Activated CD8-positive, alpha-beta memory T cell treated with anti-CD3 and anti-CD28 coated beads, Interleukin-2, amount 10 ng/mL, durations not matched to agents 7 days and 5 days (primary cell): ENCODE measurements around the gene CYP19A1. TPM values are rescaled to one million over a fixed set of nuclear protein-coding genes. Genes with fewer than 3 reads are reported as not detected.
A peak's percentile ranks its signal among the peaks of the same experiment; 100 is the strongest.

Experiments used
- ATAC-seq: fragments of 150-1000 bp; cut with Tn5 transposase; one replicate; pipeline ENCODE4 v1.10.0; 2021; ENCODE audit warnings: moderate library complexity
- CTCF ChIA-PET: fragments of 350-600 bp; sonication (Branson Sonifier 250); formaldehyde crosslinking; loops from one replicate; lab custom pipeline; 2021; ENCODE audit warnings: antibody characterized with exemption; lab: Charles Lee
- DNase-seq: peaks from one replicate; pipeline ENCODE4 v3.0.0-alpha.2; 2020
- H3K27ac Mint-ChIP-seq: one replicate; pipeline ENCODE4 v1.8.0; 2021; ENCODE audit warnings: mild to moderate bottlenecking, mixed read lengths
- H3K27me3 Mint-ChIP-seq: one replicate; pipeline ENCODE4 v1.8.0; 2021; ENCODE audit warnings: mixed read lengths
- H3K36me3 Mint-ChIP-seq: one replicate; pipeline ENCODE4 v1.8.0; 2021; ENCODE audit warnings: mild to moderate bottlenecking, mixed read lengths
- H3K4me1 Mint-ChIP-seq: one replicate; pipeline ENCODE4 v1.8.0; 2021; ENCODE audit warnings: mixed read lengths
- H3K4me3 Mint-ChIP-seq: one replicate; pipeline ENCODE4 v1.8.0; 2021; ENCODE audit warnings: mild to moderate bottlenecking, moderate library complexity, mixed read lengths
- H3K9me3 Mint-ChIP-seq: one replicate; pipeline ENCODE4 v1.8.0; 2022; ENCODE audit warnings: low read depth, mixed read lengths
- total RNA-seq, 2 experiments: library from RNA; stranded (reverse); gene quantifications; one replicate each; pipeline ENCODE4 v1.2.3, GENCODE V29; 2021

The CYP19A1 gene
- total RNA-seq, 2 experiments from 2014 or later, result 1.0 TPM; not detected in 1

DNA sequence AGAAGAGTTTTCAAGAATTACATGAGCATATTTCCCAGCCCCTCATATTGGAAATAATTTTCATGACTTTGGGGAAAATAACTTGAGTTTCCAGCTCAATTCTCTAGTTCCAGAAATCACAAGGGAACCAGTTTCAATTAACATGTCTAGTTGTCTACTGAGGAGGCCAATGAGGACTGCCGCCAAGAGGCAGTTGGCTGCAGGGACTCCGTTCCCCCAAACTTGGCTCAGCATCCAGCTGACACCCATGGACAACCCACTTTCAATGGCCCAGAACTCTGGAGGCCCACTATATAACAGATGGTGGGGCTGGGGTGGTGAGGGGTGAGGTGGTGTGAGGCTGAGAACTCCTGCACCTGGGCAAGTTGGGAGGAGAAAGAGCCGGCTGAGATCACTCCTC is 157.2 kb downstream of the CYP19A1 start:
- H3K9me3 Mint-ChIP-seq, result peaks cover 2% of the 10 kb centered on the region
- H3K4me3 Mint-ChIP-seq, result no peak overlapping the region
- H3K27me3 Mint-ChIP-seq, result peaks cover 27% of the 10 kb centered on the region
- no peak for ATAC-seq
- H3K4me1 Mint-ChIP-seq, result no peaks in the 10 kb centered on the region
- no peak overlapping the region for H3K27ac Mint-ChIP-seq
- no peak for DNase-seq
- no peaks in the 10 kb centered on the region for H3K36me3 Mint-ChIP-seq
- CTCF ChIA-PET, result interaction anchor here (0.6 to 3.7 kb wide), 3 partner anchors 7 to 18 kb away, joined by 3 to 17 read pairs (median 4); no protein-coding TSS in a partner anchor

DNA sequence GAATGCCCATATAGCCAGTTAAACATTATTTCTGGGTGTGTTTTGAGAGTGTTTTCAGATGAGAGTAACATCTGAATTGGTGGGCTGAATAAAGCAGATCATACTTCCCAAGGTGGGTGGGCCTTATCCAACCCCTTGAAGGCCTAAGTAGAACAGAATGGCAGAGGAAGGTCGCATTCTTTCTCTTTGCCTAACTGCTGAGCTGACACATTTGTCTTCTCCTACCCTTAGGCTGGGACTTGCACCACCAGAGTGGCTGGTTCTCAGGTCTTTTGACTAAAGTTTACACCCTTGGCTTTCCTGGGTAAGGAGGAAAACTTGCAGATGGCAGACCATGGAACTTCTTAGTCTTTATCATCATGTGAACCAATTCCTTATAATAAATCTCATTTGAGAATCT is 157.9 kb downstream of the CYP19A1 start:
- Mint-ChIP-seq H3K4me1 (no peaks in the 10 kb centered on the region), H3K9me3 (peaks cover 2% of the 10 kb centered on the region), H3K4me3 (no peak overlapping the region), H3K36me3 (no peaks in the 10 kb centered on the region), H3K27ac (no peak overlapping the region), H3K27me3 (peaks cover 22% of the 10 kb centered on the region)
- DNase-seq (no peak), ATAC-seq (no peak)
- CTCF ChIA-PET, result interaction anchor here (0.6 kb wide), 1 partner anchor 8 kb away, joined by 3 read pairs; no protein-coding TSS in a partner anchor

DNA sequence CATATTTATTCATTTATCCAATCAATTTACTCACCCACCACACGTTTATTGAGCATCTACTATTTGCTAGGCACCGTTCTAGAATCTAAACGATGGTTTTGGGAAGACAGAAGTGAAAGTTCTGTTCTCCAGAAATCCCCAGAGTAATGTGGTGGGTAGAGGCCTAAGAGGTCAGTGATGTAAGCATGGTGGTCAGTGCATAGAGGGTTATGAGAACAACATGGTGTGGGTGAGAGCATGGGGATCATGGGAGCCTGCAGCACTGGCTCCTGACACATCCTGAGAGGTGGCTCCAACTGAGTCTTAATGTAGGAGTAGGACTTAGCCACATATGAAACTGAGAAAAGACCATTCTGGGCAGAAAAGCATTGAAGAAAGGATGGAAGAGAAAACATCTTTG is 158.4 kb downstream of the CYP19A1 start:
- DNase-seq (no peak), ATAC-seq (no peak)
- Mint-ChIP-seq H3K9me3 (peaks cover 2% of the 10 kb centered on the region), H3K36me3 (no peaks in the 10 kb centered on the region), H3K27ac (no peak overlapping the region), H3K27me3 (peaks cover 18% of the 10 kb centered on the region), H3K4me1 (no peaks in the 10 kb centered on the region), H3K4me3 (no peak overlapping the region)
- CTCF ChIA-PET, result no interaction called here

DNA sequence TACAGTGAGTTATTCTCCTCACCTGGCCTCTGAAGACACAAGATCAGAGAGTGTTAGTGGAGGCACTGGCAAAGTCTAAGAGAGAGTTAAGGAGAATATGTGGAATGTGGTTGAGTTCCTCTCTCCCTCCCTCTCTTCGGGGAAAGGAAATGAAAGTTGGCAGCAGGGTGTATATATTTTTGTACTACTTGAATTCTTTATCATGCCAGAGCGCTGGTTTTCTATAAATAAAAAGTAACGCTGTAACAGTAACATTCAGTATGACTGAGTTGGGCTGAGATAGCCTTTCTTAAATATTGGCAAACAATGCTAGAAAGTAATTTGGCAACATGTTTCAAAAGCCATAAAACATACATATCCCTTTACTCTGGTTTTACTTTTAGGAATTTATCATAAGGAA is 166.2 kb downstream of the CYP19A1 start:
- no peaks in the 10 kb centered on the region for H3K9me3 Mint-ChIP-seq

DNA sequence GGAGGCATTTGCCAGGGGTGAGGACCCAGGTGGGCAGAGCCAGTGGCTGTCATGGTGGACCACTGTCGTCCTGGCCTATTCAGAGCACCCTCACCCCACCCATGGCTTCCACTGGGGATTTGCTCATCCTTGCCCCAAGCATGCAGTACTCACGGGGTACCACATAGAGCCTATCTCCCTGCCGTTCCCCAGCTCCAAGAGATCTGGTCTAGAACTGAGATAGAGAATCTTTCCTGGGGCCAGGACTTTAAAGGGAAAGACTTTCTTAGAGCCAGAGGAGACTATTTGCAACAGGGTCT is 166.8 kb downstream of the CYP19A1 start:
- CTCF ChIA-PET, result interaction anchor here (1.3 to 1.5 kb wide), 2 partner anchors 8 to 21 kb away, joined by 4 to 5 read pairs; no protein-coding TSS in a partner anchor
- no peaks in the 10 kb centered on the region for H3K36me3 Mint-ChIP-seq
- no peak for ATAC-seq

More for the DNA sequence above, 166.2 kb downstream of the CYP19A1 start:
- Mint-ChIP-seq H3K36me3 (no peaks in the 10 kb centered on the region), H3K4me1 (no peaks in the 10 kb centered on the region), H3K27ac (no peak overlapping the region), H3K4me3 (no peak overlapping the region), H3K27me3 (peaks cover 32% of the 10 kb centered on the region)
- DNase-seq (no peak), ATAC-seq (no peak)
- CTCF ChIA-PET, result interaction anchor here (1.3 to 1.5 kb wide), 2 partner anchors 9 to 21 kb away, joined by 4 to 5 read pairs; no protein-coding TSS in a partner anchor

DNA sequence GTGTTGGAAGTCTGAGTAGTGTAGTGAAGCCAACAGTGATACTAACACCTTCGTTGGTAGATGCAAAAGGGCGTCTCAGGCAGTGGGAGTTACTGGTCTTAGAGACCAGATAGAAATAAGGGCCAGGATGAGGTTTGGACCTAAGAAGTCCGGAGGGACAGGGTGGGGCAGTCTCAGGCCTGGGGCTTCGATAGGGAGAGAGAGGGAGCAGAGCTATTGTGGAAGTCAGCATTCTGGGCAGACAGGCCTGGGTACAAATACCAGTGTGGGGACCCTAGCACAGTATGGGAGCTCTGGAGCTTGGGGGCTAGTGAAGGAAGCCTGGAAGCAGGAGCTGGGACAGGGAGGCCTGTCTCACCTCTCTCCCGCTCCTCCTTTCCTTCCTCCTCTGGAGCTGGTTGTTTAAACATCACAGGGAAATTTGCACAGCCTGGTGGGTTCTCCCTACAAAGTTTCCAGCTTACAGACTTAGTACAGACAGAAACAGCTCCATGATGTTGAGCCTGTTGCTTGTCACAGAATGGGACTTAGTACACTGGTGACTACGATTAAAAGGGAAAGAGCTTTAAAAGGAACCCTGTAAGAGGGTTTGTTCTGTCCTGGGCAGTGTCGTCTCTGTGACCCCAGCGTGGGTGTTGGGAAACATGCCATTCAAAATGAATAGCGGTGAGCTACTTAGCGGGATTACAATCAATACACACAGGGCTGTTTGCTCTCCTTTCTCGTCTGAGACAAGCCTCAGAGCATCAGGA is 167.3 kb downstream of the CYP19A1 start:
- Mint-ChIP-seq H3K36me3 (no peaks in the 10 kb centered on the region), H3K9me3 (no peaks in the 10 kb centered on the region), H3K27me3 (peaks cover 38% of the 10 kb centered on the region), H3K4me1 (no peaks in the 10 kb centered on the region), H3K27ac (no peak overlapping the region), H3K4me3 (no peak overlapping the region)
- no peak for DNase-seq
- CTCF ChIA-PET, result interaction anchor here (1.3 to 1.5 kb wide), 2 partner anchors 8 to 22 kb away, joined by 4 to 5 read pairs; no protein-coding TSS in a partner anchor
- no peak for ATAC-seq

More for the DNA sequence above, 166.8 kb downstream of the CYP19A1 start:
- Mint-ChIP-seq H3K4me1 (no peaks in the 10 kb centered on the region), H3K9me3 (no peaks in the 10 kb centered on the region), H3K27me3 (peaks cover 36% of the 10 kb centered on the region), H3K4me3 (no peak overlapping the region), H3K27ac (no peak overlapping the region)
- no peak for DNase-seq

DNA sequence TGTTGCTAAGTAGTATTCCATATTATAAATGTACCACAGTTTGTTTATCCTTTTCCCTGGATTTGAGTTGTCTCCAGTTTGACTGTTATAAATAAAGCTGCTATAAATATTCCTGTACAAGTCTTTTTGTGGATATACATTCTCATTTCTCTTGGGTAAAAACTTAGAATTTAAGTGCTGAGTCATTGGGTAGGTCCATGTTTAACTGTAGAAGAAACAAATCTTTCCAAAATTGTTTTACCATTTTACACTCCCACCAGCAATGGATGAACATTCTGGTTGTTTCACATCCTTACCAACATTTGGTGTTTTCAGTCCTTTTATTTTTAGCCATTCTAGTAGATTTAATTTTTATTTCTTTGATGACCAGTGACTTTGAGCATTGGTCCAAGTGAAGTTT is 169.7 kb downstream of the CYP19A1 start:
- H3K4me1 Mint-ChIP-seq, result no peaks in the 10 kb centered on the region
- DNase-seq (no peak), ATAC-seq (no peak)
- H3K36me3 Mint-ChIP-seq, result no peaks in the 10 kb centered on the region
- no peak overlapping the region for H3K4me3 Mint-ChIP-seq
- H3K9me3 Mint-ChIP-seq, result no peaks in the 10 kb centered on the region
- H3K27me3 Mint-ChIP-seq, result peaks cover 50% of the 10 kb centered on the region
- CTCF ChIA-PET, result no interaction called here
- no peak overlapping the region for H3K27ac Mint-ChIP-seq

DNA sequence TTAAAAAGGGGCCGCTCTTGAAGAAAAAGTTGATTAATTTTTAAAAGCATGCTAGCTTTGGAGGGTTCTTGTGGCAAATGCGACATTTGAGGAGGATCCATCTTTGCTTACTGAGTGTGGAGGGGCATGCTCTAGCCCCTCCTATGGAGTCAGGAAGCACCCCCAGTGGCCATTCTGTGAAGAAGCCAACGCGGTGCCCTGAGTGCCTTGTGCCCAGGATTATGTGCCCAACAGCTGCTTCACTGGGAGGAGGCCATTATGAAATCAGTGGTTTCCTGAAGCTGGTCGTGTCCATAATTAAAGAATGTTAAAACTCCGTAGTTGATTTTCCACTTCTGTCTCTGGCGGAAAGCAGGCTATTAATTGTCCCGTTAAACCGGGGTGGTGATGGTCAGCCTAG is 174.6 kb downstream of the CYP19A1 start:
- Mint-ChIP-seq H3K36me3 (no peaks in the 10 kb centered on the region), H3K9me3 (no peaks in the 10 kb centered on the region), H3K27ac (no peak overlapping the region), H3K4me3 (no peak overlapping the region), H3K4me1 (peaks cover 3% of the 10 kb centered on the region), H3K27me3 (peaks cover 50% of the 10 kb centered on the region)
- ATAC-seq (no peak), DNase-seq (no peak)
- CTCF ChIA-PET, result interaction anchor here (0.8 to 3.2 kb wide), 20 partner anchors 8 to 238 kb away, joined by 3 to 34 read pairs (median 4); no protein-coding TSS in a partner anchor

DNA sequence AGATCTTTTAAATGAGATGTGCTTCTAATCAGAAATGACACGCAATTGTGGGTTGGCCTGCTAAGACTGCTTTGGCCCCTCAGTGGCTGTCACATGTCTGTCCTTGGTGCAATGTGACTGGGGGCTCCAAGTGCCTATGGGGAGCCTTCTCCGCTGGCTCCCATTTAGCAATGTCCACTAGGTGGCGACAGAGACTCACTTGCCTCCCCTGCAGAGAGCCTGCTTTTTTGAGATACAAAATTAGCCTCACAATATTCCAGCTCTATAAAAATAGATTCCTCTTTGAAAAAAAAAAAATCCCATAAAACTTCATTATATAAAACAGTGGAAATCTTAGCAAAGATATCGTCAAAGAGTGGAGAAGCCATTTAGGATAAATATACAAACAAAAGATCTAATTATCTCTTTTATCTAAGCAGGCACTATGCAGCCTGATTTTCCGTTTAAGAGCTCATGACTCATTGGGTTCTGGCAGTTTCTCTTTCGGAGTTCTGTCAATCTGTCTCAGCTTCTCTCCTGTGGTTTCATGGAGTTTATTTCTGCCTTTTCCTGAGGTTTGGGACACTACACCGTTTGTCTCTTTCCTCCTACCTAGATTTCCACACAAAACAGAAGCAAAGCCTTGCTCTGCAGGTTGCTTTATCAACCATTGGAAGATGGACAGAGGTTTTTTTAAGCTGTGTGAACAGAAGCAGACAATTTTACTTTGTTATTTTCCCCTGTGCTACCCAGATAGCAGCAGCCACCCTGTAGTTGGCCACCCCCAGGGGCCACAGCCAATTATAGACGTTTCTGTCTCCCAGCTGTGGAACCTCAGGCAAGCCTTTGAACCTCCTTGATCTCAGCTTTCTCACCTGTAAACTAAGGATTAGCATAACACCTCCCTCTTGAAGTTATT is 175.3 kb downstream of the CYP19A1 start:
- Mint-ChIP-seq H3K9me3 (no peaks in the 10 kb centered on the region), H3K36me3 (no peaks in the 10 kb centered on the region), H3K27ac (no peak overlapping the region), H3K4me3 (no peak overlapping the region), H3K4me1 (peaks cover 3% of the 10 kb centered on the region), H3K27me3 (peaks cover 43% of the 10 kb centered on the region)
- peak; percentile 78 for DNase-seq
- ATAC-seq, result peak; percentile 93
- CTCF ChIA-PET, result interaction anchor here (0.7 to 3.2 kb wide), 42 partner anchors 8 to 1729 kb away, joined by 3 to 34 read pairs (median 4); no protein-coding TSS in a partner anchor

DNA sequence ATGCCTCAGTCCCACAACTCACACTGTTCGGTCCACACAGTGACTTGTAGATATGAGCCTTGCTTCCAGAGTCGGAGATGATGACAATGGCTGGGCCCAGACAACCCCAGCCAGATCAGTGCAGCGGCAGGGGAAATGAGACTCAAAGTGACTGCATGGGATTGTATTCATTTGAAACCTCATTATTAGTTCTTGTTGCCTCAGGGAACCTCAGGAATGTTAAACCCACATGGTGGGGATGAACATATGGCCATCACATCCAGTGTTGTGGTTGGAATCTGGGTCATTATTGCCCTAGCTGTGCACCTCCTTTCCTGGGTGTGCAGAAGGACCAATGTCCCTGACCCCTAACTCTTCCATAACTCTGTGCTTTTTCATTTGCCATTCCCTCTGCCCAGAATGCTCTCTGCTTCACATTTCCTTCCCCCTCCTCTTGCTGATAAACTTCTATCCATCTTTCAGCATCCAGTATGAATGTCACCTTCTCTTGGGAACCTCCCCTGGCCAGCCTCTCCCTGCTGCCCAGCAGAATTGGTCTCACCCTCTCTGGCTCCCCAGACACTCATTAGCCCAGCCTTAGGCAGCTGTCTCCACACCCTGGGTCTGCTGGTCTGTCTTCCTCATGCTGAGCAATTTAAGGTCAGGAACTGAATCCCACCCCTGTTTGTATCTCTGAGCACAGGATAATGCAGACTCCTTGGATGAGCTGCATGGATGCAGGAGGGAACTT is 176.7 kb downstream of the CYP19A1 start:
- CTCF ChIA-PET, result interaction anchor here (0.6 to 2.7 kb wide), 6 partner anchors 31 to 1885 kb away, joined by 3 to 34 read pairs (median 9); no protein-coding TSS in a partner anchor
- Mint-ChIP-seq H3K27ac (no peak overlapping the region), H3K4me3 (no peak overlapping the region), H3K36me3 (no peaks in the 10 kb centered on the region), H3K4me1 (peaks cover 3% of the 10 kb centered on the region), H3K27me3 (peaks cover 32% of the 10 kb centered on the region), H3K9me3 (no peaks in the 10 kb centered on the region)
- ATAC-seq, result no peak
- DNase-seq, result no peak

DNA sequence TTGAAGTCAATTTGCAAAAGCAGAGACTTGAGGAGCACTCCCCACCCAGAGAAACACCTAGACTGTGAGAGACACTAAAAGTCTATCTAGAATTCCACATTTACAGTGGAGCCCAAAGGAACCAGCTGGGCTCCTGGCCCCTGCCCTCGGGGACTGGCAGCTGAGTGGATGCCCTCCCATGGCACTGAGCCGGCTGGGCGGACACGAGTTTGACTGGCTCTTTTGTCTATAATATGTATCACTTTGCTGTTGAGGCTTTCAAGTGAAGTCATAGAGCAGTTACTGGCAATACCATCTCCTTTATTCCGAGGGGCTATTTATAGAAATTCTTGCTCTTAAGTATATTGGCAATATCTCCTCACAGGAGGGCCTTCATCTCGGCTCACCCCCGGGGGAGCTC is 177.9 kb downstream of the CYP19A1 start:
- Mint-ChIP-seq H3K4me1 (peaks cover 3% of the 10 kb centered on the region), H3K27me3 (peaks cover 39% of the 10 kb centered on the region), H3K4me3 (no peak overlapping the region), H3K9me3 (no peaks in the 10 kb centered on the region), H3K27ac (no peak overlapping the region), H3K36me3 (no peaks in the 10 kb centered on the region)
- DNase-seq, result no peak
- no peak for ATAC-seq
- CTCF ChIA-PET, result interaction anchor here (1.4 kb wide), 1 partner anchor 123 kb away, joined by 3 read pairs; no protein-coding TSS in a partner anchor
